RWPE2 (cell line): ENCODE results near the gene DLG2.
"Not testable (repeated sequence)": the region's sequence is repeated elsewhere in the genome, so short reads cannot be mapped to it uniquely, and the experiment has no call there.

Experiments
- ATAC-seq: fragments of 200-7000 bp; cut with Tn5 transposase; 3 replicates; pipeline ENCODE4 v1.9.1; 2021; ENCODE audit warnings: low read depth
- DNase-seq: peaks from one replicate; pipeline ENCODE4 v3.0.0-alpha.2; 2020; ENCODE audit warnings: low spot score
- H3K27ac ChIP-seq: fragments of 450-650 bp; 2 replicates; pipeline ENCODE4 v1.5.1; 2017; ENCODE audit warnings: mild to moderate bottlenecking; ENCODE audit not compliant: poor library complexity, severe bottlenecking
- H3K27me3 ChIP-seq: fragments of 250-450 bp; sonication (Bioruptor Pico); 2 replicates; pipeline ENCODE4 v1.5.1; 2021; ENCODE audit warnings: mild to moderate bottlenecking, moderate library complexity; ENCODE audit not compliant: insufficient read depth, poor library complexity, severe bottlenecking
- H3K36me3 ChIP-seq: fragments of 250-450 bp; sonication (Bioruptor Pico); 2 replicates; pipeline ENCODE4 v1.5.1; 2020; ENCODE audit warnings: low read depth, mild to moderate bottlenecking, moderate library complexity
- H3K4me1 ChIP-seq: fragments of 250-450 bp; sonication (Bioruptor Pico); 2 replicates; pipeline ENCODE4 v1.5.1; 2021; ENCODE audit warnings: mild to moderate bottlenecking, moderate library complexity; ENCODE audit not compliant: insufficient read depth, poor library complexity, severe bottlenecking
- H3K4me3 ChIP-seq: fragments of 250-450 bp; sonication (Bioruptor Pico); 2 replicates; pipeline ENCODE4 v1.5.1; 2021; ENCODE audit warnings: mild to moderate bottlenecking, moderate library complexity; ENCODE audit not compliant: severe bottlenecking
- H3K9me3 ChIP-seq: fragments of 250-450 bp; sonication (Bioruptor Pico); 2 replicates; pipeline ENCODE4 v1.5.1; 2021; ENCODE audit warnings: mild to moderate bottlenecking, moderate library complexity; ENCODE audit not compliant: severe bottlenecking
- CTCF ChIP-seq: fragments of 450-650 bp; IDR thresholded peaks from one replicate; pipeline ENCODE4 v1.5.1; 2017; ENCODE audit warnings: mild to moderate bottlenecking, moderate library complexity; ENCODE audit not compliant: poor library complexity, severe bottlenecking

DLG2 gene

GRCh38 chr11:85627332-85627997, at the start of gene DLG2:
DLG2 (minus strand) TSS chr11:85627344.
- Histone ChIP-seq H3K9me3 (no peaks in the 10 kb centered on the region), H3K27me3 (no peaks in the 10 kb centered on the region), H3K36me3 (peaks cover 16% of the 10 kb centered on the region), H3K4me1 (peaks cover 10% of the 10 kb centered on the region), H3K4me3 (peak within 1 kb of the TSS; percentile 61), H3K27ac (peak within 1 kb of the TSS; percentile 38)
- ATAC-seq (peak; percentile 5), DNase-seq (no peak)
- TF ChIP-seq CTCF, result no peak

GRCh38 chr11:85673393-85673792, 46.2 kb upstream of the DLG2 start:
- H3K9me3 ChIP-seq, result no peaks in the 10 kb centered on the region
- ATAC-seq (no peak), DNase-seq (no peak)
- no peaks in the 10 kb centered on the region for H3K27me3 ChIP-seq
- H3K4me3 ChIP-seq, result no peak overlapping the region
- no peaks in the 10 kb centered on the region for H3K4me1 ChIP-seq
- no peak overlapping the region for H3K27ac ChIP-seq
- TF ChIP-seq CTCF, result no peak
- no peaks in the 10 kb centered on the region for H3K36me3 ChIP-seq

GRCh38 chr11:85672105-85672902, 45.2 kb upstream of the DLG2 start:
- no peak for TF ChIP-seq CTCF

GRCh38 chr11:85670949-85671663, 44.0 kb upstream of the DLG2 start:
- not testable (repeated sequence) for H3K27ac ChIP-seq, H3K9me3 ChIP-seq, ATAC-seq, DNase-seq, H3K36me3 ChIP-seq, H3K4me3 ChIP-seq, H3K27me3 ChIP-seq, H3K4me1 ChIP-seq

More at GRCh38 chr11:85672105-85672902, 45.2 kb upstream of the DLG2 start:
- Histone ChIP-seq H3K4me3 (no peak overlapping the region), H3K27me3 (no peaks in the 10 kb centered on the region), H3K9me3 (no peaks in the 10 kb centered on the region), H3K27ac (no peak overlapping the region), H3K36me3 (no peaks in the 10 kb centered on the region), H3K4me1 (no peaks in the 10 kb centered on the region)
- DNase-seq (no peak), ATAC-seq (no peak)

- H3K27ac ChIP-seq, result no peak overlapping the region
- no peaks in the 10 kb centered on the region for H3K4me1 ChIP-seq
- DNase-seq (no peak), ATAC-seq (no peak)
- H3K4me3 ChIP-seq, result no peak overlapping the region
- no peaks in the 10 kb centered on the region for H3K9me3 ChIP-seq
- peaks cover 9% of the 10 kb centered on the region for H3K36me3 ChIP-seq
- no peak for TF ChIP-seq CTCF
- H3K27me3 ChIP-seq, result no peaks in the 10 kb centered on the region
Measured at GRCh38 chr11:85668157-85668556, 41.0 kb upstream of the DLG2 start.
